ENCODE data around the gene ABCA9.

- TF ChIP-seq CTCF (conservative IDR thresholded peaks at IDR 0.05; ENCODE audit: low read depth in 2 of 2): no peak
- no peak for TF ChIP-seq EZH2phosphoT487 (IDR thresholded peaks at IDR 0.05; ENCODE audit: unreplicated experiment)
- no peak for TF ChIP-seq EZH2 (IDR thresholded peaks at IDR 0.05; ENCODE audit: low read depth, unreplicated experiment)
Measured at GRCh38 chr17:69045646-69046045, 15.1 kb downstream of the ABCA9 start.
